Erythroblast (primary cell): Measurements from ENCODE around the gene MYO16.

Source experiments
- GATA1 ChIP-seq: IDR thresholded peaks from 2 replicates; pipeline ENCODE4 v1.6.1; 2011; ENCODE audit warnings: low read depth, mild to moderate bottlenecking, control low read depth, low read length, moderate library complexity
- POLR2A ChIP-seq: IDR thresholded peaks from 2 replicates; pipeline ENCODE4 v1.6.1; 2011; ENCODE audit warnings: mild to moderate bottlenecking, low read length

DNA sequence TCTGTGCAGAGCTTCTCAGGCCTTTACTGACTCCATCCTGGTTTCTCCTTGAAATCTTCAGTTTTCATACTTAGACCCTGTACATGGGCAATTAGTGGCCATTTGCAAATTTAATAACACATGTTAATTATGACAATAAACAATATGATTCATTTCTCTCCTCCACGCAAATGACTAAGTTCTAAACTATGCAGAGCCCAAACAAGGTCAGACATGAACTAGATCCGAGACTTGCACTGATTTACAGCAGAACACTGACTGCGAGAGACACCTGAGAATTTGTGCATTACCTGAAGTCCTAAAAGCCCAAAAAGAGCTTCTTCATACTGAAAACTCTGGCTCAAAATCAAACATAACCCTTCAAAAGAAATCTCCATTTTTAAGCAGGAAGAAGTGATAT lies 521.8 kb downstream of the MYO16 start:
- TF ChIP-seq POLR2A (no peak), GATA1 (no peak)
